ENCODE data around the gene SH2D2A.

SH2D2A gene

DNA sequence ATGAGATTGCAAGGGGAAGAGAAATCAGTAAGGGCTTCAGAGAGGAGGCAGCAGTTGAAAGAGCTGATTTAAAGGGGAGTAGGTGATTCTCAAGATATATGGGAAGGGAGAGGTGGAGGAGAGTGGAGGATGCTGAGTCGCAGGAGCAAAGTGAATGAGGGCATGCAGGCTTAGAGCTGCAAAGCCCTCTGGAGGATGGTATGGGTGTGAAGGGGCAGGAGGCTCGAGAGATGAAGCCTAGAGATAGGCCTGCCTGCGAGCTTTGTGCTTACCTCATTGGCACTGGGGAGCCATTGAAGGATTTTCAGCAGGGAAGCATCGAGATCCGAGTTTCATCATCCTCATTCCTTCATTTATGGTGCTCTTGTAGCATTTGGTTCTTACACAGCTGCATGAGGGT is 15.8 kb upstream of the SH2D2A start:
- Histone ChIP-seq H3K27ac (no peak overlapping the region), H3K4me3 (no peak overlapping the region)

DNA sequence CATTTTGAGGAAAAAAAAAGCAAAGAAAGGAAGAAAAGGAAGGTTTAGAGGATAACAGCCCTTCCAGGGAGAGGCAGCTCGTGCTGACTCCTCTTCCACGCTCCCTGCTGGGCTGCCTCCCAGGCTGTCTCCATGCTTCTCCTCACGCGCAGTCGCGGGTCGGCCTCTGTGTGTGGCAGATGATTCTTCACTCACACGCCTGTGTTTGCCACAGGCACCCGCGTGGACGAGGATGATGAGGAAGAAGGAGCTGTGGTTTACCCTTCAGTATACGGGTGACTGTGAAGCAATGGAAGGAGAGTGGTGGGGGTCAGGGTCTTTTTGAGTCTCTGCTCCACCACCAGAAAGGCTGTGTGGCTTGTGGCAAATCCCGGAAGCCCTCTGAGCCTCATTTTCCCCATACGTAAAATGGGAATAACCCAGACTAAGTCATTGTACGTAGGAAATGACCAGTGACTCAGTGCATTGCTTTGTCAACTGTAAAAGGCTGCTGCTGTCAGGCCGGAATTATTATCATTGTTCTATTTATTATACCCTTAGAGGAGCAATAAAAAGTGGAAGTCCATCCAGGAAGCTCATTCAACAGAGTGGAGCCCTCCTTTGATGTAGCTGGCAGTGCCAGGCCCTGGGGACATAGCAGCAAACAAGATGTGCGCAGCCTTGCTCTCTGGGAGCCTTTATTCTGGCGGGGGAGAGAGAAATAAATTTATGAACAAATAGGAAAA is 11.9 kb upstream of the SH2D2A start:
- H3K4me3 ChIP-seq, result no peak overlapping the region
- H3K27ac ChIP-seq, result no peak overlapping the region

DNA sequence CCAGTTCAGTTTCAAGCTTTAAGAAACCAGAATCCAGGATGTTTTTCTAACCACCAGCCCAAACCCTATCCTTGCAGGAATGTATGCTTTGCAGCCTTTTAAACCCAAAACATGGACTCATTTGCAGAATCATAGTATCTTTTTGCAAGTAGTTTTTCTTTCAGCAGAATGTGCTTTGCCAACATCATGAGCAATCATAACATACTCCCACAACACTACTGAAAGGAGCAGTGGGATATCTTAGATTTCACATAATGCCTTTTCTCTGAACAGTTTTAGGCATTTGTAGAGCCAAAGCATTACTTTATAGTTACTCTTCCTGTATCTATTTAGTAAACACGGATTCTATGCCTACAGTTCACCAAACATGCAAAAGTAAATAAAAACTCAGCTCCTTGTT is 10.0 kb upstream of the SH2D2A start:
- Histone ChIP-seq H3K27ac (no peak overlapping the region), H3K4me3 (no peak overlapping the region)

DNA sequence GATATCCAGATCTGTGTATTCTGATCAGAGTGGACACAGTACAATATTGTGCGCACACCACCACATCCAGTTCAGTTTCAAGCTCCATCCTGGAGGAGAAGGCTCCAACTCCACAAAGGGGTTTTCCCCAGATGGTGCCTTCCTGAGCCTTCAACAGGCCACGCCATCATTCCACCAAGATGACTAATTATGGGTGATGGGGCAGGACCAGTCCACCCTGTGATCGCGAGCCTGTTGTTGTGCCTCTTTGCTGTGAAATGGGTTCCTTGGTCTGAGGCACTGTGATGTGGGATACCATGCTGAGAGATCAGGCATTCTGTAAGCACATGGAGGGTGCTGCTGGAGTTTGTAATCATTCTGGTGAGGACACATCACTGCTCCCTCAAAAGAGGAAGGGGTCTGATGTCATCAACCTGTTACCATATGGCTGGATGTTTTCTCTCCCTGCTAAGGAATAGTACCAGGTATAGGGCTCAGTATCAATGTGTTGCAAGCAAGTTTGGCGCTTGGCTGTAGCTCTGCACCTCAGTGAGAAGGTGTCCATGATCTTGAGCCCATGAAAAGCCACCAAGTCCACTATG is 6.7 kb upstream of the SH2D2A start:
- H3K27ac ChIP-seq, result no peak overlapping the region
- no peak overlapping the region for H3K4me3 ChIP-seq

DNA sequence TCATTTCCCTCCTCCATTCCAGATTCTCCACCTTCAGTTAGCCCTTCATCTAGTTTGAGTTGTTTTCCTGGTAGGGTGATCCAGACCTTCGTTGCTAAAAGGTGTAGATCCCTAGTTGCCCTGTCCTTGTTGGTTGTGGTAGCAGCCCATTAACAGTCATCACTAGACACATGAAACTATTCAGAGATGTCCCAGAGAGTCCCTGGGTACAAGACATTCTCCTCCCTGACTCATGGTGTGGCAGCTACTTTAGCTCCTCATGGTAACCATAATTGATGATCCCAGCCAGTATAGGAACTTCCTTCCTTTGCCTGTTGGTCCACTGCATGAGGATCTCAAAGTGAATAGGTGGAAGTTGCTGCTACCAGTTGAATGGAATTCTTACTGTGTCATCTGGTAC is 6.0 kb upstream of the SH2D2A start:
- Histone ChIP-seq H3K4me3 (no peak overlapping the region), H3K27ac (no peak overlapping the region)

DNA sequence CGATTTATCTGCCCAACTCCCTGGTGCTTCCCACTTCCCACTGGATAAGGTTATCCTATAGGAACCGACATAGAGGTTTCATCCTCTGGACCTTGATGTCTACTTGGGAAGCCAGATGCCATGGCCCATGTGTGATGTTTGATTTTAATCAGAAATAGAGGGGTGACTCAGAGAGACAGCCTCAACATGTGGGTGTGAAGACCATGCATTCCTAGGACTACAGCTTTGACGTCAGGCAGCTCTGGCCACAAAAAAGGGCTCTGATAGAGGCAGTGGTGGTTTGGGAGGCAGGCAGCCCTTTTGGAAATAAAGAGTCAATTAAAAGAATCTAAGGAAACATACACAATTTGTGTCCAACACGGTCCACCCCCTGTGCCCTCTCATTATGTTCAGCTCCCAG is 5.2 kb upstream of the SH2D2A start:
- Histone ChIP-seq H3K27ac (no peak overlapping the region), H3K4me3 (no peak overlapping the region)

DNA sequence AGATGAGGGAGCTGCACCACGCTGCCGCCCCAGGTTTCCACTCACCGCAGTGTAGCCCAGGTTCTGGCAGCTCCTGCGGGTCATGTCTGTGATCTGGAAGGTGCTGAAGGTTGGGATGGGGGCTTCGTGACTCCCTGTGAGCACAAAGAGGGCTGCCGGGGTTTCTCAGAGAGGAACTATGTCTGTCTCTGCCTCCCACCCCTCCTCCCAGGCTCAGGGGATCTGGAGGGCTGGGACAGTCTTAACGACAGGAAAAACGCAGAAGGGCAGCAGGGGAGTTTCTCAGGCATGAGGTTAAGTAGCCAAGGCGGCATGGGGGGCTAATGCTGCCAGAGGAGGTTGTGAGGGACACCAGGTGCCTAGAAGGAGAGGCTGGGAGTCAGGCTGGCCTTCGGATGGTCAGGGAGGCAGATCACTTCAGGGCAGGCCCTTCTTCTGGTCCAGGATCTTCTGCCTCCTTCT is 656 bp downstream of the SH2D2A start:
- Histone ChIP-seq H3K4me3 (peak overlapping the region; percentile 5 to 27 (median 22)), H3K27ac (peak overlapping the region in 20 of 21 experiments; percentile 10 to 95 (median 76))

DNA sequence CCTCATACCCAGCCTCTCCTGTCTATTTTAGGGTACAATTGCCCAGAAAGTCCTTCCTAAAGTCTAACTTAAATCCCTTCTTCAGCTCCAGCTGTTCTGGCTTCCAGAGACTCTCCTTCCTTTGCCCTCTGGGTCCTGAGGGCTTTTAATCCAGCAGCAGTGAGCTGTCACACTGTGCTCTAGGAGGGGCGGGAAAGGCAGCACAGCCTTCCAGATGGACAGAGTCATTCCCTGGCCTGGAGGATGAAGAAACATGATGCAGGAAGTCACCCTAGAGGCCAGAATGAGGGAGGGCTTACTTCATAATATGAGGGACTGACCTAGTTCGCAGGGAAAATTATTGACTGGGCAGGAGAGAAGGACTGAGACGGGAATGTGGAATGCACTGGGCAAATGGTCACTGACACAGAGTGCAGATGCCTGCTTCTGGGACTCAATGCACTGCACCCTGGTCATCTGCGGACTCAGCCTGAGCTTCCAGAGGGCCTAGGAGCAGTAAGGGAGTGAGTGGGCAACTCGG is 1.3 kb downstream of the SH2D2A start:
- H3K27ac ChIP-seq, result peak overlapping the region in 17 of 21 experiments; percentile 10 to 95 (median 82)
- peak overlapping the region in 6 of 7 experiments; percentile 5 to 40 (median 20) for H3K4me3 ChIP-seq

DNA sequence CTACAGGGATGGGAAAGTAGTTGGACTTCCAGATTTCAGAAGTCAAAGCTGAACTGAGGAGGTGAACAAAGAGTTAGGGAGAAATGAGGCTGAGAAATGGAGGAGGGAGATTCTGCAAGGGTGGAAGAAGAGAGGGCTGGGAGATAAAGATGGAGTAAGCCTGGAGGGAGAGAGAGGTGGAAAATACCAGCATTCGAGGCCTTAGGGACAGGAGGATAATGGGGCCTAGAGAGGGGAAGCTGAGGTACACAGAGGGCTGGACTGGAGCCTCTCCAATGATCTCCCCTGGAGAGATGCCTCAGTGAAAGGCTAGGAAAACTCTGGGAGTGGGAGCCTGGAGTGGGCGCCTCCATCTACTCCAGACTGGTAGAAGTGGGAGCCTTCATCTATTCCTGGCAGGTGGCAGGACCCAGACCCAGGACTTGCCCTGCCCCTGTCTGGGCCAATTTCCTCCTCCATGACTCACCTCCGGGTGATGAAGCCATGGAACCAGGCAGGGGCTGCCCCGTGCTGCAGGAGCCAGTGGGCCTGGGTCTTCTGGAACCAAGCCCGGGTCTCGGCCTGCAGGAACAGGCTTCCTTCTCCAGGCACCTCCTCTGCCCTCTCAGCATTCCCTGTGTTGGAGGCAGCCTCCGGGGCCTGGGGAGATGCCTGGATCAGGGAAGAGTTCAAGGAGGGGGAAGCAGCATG is 1.9 kb downstream of the SH2D2A start:
- Histone ChIP-seq H3K4me3 (peak overlapping the region in 6 of 7 experiments; percentile 5 to 40 (median 33)), H3K27ac (peak overlapping the region in 16 of 21 experiments; percentile 5 to 95 (median 66))

DNA sequence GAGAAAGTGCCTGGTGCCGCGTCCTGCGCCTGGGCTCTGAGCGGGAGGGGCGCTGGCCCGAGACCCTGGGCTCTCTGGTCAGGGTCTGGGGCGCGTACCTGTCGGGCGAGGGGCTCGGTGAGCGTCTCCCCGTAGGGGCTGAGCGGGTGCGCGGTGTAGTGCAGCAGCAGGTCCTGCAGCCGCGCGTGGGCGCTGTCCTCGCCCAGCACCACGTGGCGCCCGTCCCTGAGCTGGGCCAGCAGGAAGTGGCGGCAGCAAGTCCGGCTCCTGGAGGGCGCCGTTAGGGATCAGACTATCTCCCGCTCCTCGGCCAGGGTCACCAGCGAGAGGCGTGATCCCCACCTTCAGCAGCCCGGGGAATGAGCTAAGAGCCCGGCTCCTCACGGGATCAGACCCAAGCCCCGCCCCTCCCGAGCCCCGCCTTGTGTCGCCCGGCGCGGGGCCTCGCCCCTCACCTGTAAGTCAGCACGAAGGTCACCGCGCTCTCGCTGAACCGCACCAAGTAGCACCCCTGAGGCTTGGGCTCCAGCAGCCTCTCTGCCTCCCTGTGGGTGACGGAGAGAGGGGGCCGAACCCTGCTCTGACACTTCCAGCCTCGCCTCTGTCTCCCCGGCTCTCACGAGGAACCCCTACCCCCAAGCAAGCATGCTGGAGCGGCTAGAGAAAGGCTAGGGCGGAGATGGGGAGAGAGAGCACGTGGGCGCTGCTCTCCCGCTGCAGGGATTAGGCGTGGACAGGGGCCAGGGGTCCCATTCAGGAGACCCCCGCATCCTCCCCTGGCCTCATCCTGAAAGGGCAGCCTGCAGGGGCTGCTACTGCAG is 2.7 kb downstream of the SH2D2A start:
- peak overlapping the region; percentile 28 to 40 (median 34) for H3K4me3 ChIP-seq
- H3K27ac ChIP-seq, result peak overlapping the region in 16 of 21 experiments; percentile 0 to 95 (median 59)

DNA sequence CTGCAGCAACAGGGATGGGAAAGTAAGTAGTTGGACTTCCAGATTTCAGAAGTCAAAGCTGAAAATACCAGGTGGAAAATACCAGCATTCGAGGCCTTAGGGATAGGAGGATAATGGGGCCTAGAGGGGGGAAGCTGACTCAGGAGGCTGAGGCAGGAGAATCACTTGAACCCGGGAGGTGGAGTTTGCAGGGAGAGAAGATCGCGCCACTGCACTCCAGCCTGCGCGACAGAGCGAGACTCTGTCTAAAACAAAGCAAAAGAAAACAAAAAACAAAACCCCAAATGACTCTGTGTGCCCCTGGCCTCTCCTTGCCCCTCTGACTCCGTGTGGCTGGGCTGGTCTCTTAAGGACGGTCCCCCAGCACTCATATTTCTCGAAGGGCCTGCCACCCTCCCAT is 3.4 kb downstream of the SH2D2A start:
- Histone ChIP-seq H3K27ac (peak overlapping the region in 13 of 21 experiments; percentile 15 to 95 (median 65)), H3K4me3 (peak overlapping the region; percentile 28 to 40 (median 34))

DNA sequence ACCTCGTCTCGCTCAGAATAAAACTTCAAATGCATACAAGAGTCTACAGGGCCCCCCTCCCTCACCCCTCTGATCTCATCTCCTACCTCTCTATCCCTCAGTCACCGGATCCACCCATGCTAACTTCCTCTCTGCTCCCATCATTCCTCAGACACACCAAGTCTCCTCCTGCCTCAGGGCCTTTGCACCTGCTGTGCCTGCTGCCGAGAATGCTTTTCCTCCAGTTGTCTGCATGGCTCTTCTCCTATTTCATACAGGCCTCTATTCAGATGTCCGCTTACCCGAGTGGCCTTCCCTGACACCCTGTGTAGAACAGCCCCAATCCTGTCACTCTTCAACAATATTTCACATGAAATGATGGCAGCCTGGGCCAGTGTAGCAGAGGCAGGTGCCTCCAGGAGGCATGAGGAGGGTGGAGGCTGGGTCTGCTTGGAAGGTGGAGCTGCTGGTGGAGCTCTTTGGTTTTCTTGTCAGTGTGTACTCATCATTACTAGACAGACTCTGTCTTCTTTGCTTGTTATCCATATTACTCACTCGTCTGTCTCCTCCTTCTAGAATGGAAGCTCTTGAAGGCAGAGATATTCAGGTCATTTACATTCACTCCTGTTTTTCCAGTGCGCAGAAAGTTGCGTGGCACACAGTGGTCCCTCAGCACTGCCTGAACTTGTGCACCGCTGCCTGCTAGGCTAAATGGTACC is 4.2 kb downstream of the SH2D2A start:
- Histone ChIP-seq H3K27ac (no peak overlapping the region), H3K4me3 (no peak overlapping the region)

DNA sequence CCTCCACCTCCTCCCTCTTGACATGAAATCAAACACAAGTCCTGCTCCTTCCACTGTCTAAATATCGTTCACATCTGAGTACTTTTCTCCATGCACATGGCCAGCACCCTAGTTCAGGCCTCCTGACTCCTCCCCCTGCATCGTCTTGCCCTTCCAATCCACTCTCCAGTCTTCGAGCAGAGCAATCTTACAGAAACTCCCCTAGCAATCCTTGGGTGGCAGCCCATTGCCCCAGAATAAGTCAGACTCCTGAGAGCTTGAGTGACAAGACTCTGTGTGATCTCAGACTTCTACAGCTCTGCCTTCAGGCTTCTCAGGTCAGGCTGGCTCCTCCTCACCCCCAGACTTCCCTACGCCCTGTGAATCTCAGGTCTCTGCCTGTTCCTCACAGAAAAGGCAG is 5.5 kb downstream of the SH2D2A start:
- H3K4me3 ChIP-seq, result no peak overlapping the region
- H3K27ac ChIP-seq, result no peak overlapping the region

DNA sequence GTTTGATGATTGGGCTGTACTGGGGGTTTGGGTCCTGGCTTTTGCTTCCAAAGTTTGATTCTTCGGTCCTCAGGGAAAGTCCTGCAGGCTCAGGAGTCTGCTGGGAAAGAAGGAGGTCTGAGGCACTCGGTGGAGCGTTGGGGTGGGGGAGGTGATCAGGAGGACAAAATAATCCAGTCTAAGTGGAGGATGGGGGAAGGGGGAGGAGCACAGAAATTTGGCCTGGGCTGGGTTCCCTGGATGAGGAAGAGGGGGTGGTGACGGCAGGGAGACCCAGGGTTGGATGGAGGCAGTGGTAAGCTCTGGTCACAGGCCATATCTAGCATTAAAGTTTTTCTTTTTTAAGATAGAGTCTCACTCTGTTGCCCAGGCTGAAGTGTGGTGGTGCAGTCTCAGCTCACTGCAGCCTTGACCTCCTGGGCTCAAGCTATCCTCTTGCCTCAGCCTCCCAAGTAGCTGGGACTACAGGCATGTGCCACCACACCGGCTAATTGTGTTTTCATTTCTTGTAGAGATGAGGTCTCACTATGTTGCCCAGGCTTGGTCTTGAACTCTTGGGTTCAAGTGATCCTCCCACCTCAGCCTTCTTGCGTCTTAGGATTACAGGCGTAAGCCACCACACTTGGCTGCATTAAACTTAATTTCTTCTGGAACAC is 6.8 kb downstream of the SH2D2A start:
- no peak overlapping the region for H3K4me3 ChIP-seq

DNA sequence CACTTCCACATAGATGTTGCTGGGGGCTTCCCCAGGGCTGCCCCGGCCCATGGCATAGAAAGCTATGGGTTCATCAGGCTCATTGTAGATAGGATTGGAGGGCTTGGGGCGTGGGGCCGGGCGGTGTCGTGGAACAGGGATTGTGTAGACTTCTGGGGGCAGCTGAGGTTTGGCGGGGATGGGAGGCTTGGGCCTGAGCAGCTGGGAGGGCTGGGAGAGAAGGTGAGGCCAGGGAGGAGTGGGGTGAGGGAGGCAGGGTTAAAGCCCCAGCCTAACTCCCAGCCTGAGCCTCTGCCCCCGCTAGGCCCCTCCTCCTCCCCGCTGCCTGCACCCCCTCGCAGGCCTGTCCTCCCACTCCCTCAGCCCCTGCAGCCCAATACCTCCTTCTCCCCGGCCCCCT is 7.4 kb downstream of the SH2D2A start:
- no peak overlapping the region for H3K4me3 ChIP-seq
- H3K27ac ChIP-seq, result no peak overlapping the region

More for the DNA sequence above, 6.8 kb downstream of the SH2D2A start:
- H3K27ac ChIP-seq, result no peak overlapping the region

DNA sequence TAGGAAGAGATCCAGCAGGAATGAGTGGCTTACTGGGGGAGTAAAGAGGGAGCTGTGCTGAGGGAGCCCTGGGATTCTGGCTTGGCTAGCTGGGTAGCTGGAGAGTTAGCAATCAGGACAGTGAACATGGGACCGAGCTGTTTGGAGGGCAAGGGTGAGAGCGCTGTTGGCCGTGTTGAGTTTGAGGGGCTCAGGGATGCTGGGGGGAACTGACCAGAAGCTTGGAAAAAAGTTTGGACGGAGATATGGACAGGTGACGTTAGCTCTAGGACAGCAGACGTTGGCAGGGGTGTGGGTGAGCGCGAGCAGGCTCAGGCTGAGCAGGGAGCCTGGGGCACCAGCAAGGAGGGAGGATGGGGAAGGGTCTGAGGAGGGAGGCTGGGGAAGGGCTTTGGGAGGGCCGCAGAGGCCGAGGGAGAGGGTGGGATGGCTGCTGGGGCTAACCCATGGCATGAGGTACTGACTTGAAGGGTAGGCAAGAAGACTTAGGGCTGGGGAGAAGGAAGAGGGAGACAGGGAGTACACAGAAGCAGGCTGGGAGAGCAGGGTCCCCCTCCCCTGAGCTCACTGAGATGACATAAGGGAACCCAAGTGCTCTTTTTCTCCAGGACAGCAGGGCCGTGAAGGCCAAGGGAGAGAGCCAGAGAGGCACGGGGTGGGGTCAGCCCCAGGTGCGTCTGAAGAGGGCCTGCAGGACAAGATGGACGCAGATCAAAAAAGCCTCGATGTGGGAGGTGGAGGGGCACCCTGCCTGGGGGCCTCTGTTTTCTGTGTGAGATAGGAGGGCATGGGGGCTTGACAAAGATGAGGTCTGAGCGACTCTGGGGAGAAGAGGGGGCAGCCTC is 8.2 kb downstream of the SH2D2A start:
- H3K27ac ChIP-seq, result no peak overlapping the region
- H3K4me3 ChIP-seq, result no peak overlapping the region

DNA sequence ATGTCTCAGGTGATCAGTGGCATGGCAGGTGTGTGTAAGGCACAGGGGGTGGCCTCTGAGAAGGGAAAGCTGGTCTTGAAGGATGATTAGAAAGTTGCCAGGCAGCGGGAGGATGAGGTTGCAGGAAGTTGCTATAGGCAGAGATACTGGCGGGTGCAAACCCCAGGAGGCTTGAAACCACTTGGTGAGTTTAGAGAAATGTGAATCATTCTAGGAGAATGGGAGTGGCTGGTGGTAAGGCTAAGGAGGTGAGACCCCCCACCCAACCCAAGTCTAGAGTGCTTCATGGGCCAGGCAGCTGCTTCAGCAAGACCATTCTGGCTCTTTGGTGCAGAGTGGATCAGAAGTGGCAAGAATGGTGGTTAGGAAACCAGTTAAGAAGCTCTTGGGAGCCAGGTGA is 9.0 kb downstream of the SH2D2A start:
- Histone ChIP-seq H3K4me3 (no peak overlapping the region), H3K27ac (no peak overlapping the region)

Measured in skin epidermis (tissue), 12 donors.